ENCODE measurements around the gene CDCA5.

Gene CDCA5

DNA sequence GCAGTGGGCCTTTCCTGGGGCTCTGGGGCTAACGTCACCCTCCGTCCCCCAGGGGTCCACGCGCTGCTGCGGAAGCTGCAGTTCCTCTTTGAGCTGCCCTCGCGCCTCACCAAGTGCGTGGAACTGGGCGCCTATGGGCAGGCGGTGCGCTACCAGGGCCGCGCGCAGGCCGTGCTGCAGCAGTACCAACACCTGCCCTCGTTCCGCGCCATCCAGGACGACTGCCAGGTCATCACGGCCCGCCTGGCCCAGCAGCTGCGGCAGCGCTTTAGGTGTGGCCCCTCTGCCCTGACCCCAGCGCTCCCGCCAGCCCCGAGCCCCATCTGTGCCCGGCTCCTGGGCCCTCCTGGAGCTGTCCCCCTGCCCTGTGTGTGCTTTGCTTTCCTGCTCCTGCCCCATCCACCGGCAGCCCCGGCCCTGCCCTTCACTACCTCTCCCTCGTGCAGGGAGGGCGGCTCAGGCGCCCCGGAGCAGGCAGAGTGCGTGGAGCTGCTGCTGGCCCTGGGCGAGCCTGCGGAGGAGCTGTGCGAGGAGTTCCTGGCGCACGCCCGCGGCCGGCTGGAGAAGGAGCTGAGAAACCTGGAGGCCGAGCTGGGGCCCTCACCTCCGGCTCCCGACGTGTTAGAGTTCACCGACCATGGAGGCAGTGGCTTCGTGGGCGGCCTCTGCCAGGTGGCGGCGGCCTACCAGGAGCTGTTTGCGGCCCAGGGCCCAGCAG is 24.1 kb upstream of the CDCA5 start:
- no peak for DNase-seq (ENCODE audit: low read depth in 1 of 2, low spot score in 1 of 2)

DNA sequence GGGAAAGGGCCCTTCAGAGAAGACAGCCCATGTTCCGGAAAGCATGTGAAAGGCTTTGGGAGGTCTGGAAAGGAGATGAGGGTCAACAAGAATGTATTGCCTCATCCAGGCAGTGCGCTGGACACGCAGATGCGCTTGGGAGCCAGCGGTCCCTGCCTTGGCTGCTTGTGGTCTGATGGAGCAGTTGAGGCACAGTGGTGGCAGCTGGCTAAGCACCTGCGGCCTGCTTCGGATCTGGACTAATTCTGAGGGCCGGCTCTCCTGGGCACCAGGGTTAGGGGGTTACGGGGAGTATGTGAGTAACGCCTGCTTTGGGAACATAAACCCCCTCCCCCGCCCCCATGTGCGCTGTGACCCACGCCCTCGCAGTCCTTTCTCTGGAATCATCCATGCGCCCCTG is 23.2 kb upstream of the CDCA5 start:
- no peak for DNase-seq (ENCODE audit: low read depth in 1 of 2, low spot score in 1 of 2)

DNA sequence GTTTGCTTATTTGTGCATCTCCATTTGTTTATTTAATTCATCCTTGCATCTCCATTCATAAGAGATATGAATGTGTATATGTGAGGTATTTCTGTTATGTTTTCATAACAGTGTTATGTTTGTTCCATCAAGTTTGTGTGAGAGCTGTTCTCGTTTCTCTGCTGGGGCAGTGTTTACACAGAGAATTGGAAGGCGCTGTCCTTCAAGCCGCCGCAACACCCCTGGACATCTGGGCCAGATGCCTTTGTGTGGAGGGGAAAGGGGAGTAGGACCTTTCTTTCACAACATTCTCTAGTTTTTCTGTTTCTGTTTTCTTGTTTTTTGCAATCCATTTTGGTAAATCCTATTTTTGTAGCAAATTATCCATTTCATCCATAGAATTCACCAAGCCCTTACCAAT is 20.8 kb upstream of the CDCA5 start:
- no peak for DNase-seq (ENCODE audit: low read depth in 1 of 2, low spot score in 1 of 2)

DNA sequence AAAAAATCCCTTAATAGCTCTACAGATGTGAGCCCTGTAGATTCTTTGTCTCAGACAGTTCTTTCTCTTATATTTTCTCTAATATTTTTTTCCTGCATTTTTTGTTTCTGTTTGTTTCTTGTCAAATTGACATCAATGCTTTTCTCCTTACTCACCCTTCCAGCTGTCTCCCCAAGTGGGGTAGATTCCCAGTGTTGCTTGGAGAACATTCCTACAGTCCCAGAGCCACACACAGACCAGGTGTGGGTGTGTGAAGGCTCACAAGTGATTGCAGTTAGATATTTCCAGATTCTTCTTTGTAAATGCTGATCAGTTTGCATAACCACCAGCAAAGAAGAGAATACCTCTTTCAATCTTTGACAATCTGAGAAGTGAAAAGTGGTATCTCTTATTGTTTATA is 19.6 kb upstream of the CDCA5 start:
- DNase-seq (ENCODE audit: low read depth in 1 of 2, low spot score in 1 of 2): no peak

DNA sequence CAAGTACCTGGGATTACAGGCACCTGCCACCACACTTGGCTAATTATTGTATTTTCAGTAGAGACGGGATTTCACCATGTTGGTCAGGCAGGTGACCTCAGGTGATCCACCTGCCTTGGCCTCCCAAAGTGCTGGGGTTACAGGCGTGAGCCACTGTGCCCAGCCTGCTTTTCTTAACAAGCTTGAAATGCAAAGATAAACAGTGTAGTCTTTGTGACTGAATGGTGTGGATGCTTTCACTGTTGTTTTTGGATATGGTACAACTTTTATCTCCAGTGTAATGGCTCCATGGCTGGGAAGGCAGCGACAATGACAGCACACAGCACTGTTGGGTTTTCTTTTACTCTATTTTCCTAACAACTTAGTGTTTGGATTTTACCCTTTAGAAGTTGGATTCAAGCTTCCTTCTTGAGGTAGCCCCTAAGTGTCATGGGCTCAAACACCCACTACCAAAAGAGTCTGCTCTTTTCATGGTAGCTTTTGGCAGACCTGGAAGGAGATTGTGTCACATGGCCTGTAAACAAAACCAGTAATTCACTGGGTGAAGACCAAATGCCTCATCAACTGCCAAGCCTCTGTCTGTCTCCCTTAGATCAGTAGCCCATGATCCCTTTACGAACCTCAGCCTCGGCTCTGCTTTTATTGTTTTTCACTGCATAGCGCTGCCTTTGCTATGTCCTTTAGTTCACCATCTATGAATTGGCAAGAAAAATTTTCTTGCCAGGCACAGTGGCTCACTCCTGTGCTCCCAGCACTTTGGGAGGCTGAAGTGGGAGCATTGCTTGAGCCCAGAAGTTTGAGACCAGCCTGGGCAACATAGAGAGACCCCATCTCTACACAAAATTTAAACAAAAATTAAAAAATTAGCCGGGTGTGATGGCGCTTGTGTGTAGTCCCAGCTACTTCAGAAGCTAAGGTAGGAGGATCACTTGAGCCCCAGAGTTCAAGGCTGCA is 18.6 kb upstream of the CDCA5 start:
- no peak for DNase-seq (ENCODE audit: low read depth in 1 of 2, low spot score in 1 of 2)

DNA sequence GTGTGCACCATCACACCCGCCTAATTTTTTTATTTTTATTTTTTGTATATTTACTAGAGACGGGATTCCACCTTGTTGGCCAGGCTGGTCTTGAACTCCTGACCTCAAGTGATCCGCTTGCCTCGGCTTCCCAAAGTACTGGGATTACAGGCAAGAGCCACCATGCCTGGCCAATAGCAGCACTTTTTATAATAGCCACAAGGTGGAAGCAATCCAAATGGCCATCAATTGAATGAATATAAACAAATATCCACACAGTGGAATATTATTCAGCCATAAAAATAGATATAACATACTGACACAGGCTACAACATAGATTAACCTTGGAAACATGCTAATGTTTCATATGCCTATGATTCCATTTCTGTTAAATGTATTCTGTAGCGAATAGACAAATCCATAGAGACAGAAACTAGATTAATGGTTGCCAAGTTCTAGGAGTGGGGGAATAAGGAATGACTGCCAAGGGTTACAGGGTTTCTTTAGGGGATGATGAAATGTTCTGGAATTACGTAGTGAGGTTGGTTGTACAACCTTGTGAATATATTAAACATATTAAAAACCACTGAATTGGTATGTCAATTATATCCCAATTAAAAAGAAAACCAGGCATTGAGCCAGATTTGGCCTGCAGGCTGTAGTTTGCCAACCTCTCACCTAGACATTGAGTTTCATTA is 17.0 kb upstream of the CDCA5 start:
- DNase-seq (ENCODE audit: low read depth in 1 of 2, low spot score in 1 of 2): no peak

DNA sequence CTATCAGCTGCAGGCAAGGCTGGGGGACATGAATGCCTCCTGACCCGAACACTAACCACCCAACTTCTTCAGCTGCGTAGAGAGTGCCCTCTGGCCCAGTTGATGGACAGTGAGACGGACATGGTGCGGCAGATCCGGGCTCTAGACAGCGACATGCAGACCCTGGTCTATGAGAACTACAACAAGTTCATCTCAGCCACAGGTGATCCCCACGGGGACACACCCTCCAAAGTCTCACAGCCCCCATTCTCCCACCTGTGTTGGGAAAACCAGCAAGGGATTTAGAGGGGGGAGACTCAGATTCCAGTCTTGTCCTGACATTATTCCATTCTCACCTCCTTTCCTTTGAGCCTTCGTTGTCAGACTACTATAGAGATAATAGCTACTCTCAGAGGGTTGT is 13.1 kb upstream of the CDCA5 start:
- DNase-seq (ENCODE audit: low read depth in 1 of 2, low spot score in 1 of 2): no peak

DNA sequence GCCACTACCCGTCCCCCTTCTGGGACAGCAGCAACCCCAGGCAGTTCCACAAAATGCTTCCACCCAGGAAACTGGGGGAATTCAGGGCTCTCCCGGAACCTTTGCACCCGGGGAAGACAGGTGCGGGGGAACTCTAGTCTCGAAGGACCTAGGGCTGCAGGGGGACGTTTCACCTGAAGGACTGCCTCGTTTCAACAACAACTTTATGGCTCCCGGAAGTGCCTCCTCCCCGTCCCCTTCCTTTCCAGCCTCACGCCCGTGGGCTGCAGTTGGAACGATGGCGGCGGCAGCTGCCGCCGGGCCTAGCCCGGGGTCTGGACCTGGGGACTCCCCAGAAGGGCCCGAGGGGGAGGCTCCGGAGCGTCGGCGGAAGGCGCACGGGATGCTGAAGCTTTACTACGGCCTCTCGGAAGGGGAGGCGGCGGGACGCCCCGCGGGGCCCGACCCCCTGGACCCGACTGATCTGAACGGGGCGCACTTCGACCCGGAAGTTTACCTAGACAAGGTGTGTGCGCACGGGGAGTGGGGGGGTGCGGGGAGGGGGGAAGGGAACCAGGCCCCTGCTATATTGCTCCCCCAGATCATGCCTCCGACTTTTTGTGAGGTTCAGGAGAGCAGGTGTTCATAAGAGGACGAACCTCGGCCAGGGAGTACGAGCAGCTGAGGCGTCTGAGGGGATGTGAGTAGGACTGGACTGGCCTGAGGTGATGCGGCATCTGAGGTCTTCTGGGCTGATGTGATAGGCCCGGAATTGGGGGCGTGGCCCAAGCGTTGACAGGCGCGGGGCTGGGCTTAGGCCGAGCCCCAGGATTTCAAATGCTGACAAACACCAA is 12.3 kb upstream of the CDCA5 start, which contains the start of gene VPS51:
TSS of gene VPS51 (plus strand) at position 241 of the 833 bp plus-strand sequence. CDS start at position 278, 37 bp downstream.
- DNase-seq (ENCODE audit: low read depth in 1 of 2, low spot score in 1 of 2): peak; percentile 76 to 86

DNA sequence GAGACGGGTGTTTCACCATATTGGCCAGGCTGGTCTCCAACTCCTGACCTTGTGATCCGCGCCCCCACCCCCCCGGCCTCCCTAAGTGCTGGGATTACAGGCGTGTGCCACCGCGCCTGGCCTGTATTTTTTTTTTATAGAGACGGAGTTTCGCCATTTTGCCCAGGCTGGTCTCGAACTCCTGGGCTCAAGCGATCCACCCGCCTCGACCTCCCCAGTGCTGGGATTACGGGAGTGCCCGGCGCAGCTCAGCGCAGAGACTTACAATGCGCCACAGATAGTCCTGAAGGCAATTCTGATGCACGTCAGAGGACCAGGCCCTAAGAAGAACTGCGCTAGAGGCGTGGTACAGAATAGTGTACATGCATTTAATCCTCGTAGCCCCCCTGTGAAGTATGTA is 11.6 kb upstream of the CDCA5 start:
- DNase-seq (ENCODE audit: low read depth in 1 of 2, low spot score in 1 of 2): no peak

DNA sequence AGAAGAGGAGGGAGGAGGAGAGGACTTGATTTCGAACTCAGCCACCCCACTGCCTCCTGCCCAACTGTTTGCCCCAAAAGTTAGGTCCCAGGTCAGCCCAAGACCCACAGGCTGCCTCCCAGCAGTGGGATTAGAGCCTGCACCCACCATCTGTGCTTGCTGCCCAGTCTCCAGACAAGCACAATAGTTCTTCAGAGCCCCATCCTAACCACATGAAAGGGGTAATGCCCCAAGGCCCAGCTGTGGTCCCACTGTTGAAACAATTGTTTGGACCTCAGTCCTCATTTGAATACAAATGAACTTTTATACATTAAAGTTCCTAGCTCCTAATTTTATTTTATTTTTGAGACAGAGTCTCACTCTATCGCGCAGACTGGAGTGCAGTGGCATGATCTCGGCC is 6.8 kb upstream of the CDCA5 start:
- DNase-seq (ENCODE audit: low read depth in 1 of 2, low spot score in 1 of 2): no peak

DNA sequence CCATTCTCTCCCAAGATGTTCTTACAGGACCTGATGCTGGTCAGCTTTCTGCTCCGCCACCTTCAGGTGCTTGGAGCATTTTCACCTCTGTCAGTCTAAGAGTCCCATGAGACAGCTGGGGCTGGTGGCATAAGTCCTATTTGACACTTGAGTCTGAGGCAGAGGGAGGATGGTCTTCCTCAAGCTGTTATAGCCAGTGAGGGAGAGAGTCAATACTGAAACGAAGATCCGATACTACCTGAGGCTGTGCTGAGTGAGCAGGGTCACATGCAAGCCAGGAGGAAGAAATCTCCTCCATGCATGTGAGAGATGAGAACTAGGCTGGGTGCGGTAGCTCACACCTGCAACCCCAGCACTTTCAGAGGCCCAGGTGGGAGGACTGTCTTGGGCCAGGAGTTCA is 5.8 kb upstream of the CDCA5 start:
- DNase-seq (ENCODE audit: low read depth in 1 of 2, low spot score in 1 of 2): no peak

DNA sequence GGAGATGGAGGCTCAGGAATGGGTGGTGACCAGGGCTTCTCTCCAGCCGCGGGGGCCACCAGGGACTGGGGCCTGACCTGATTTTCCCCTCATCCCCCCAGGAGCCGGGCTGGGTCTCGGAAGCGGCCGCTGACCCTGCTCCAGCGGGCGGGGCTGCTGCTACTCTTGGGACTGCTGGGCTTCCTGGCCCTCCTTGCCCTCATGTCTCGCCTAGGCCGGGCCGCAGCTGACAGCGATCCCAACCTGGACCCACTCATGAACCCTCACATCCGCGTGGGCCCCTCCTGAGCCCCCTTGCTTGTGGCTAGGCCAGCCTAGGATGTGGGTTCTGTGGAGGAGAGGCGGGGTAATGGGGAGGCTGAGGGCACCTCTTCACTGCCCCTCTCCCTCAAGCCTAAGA is 4.0 kb upstream of the CDCA5 start:
- DNase-seq (ENCODE audit: low read depth in 1 of 2, low spot score in 1 of 2): no peak

DNA sequence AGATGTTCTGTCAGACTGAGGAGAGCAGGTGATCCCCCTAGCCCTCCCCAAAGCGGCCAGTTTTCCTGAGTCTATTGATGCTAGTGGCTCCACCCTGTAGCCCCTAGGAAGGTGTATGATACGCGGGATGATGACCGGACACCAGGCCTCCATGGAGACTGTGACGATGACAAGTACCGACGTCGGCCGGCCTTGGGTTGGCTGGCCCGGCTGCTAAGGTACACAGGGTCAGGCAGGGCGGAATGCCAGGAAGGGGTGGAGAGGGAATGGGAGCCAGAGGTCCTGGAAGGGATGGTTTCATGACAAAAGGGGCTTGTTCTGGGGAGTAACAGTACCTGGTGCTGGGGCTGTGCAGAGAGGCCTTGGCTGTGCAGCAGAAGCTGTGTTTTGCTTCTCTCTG is 3.4 kb upstream of the CDCA5 start:
- DNase-seq (ENCODE audit: low read depth in 1 of 2, low spot score in 1 of 2): no peak

DNA sequence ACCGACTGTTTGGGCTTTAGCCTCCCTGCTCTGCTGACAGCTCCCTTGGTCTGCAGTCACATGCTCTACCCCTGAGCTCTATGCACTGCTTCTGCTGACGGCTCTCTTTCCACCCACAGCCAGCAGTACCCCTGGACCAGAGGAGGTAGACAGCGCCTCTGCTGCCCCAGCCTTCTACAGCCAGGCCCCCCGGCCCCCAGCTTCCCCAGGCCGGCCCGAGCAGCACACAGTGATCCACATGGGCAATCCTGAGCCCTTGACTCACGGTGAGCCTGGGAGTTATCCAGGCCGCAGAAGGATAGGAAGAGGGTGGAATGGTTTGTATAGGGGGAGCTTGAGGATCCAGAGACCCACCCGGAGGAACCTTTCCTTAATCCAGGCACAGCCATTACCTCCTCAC is 3.0 kb upstream of the CDCA5 start:
- DNase-seq (ENCODE audit: low read depth in 1 of 2, low spot score in 1 of 2): no peak

DNA sequence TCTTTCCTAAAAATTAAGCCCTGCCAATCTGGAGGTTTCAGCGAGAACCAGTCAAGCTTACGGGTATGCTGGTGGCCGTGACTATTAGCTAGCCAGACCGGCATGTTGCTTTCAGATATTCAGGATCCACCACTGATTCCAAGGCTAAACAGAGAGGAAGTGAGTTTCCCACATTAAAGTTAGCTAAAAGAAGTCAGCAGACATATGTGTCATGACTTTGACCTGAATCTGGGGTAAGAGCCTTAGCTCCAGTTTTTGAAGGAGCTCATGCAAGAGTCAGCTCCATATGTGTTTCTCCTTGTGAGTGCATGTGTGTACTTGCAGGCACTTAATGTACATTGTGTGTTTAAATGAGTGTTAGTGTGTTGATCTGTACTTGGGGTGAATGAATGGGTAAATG is 1.6 kb upstream of the CDCA5 start:
- DNase-seq (ENCODE audit: low read depth in 1 of 2, low spot score in 1 of 2): no peak

DNA sequence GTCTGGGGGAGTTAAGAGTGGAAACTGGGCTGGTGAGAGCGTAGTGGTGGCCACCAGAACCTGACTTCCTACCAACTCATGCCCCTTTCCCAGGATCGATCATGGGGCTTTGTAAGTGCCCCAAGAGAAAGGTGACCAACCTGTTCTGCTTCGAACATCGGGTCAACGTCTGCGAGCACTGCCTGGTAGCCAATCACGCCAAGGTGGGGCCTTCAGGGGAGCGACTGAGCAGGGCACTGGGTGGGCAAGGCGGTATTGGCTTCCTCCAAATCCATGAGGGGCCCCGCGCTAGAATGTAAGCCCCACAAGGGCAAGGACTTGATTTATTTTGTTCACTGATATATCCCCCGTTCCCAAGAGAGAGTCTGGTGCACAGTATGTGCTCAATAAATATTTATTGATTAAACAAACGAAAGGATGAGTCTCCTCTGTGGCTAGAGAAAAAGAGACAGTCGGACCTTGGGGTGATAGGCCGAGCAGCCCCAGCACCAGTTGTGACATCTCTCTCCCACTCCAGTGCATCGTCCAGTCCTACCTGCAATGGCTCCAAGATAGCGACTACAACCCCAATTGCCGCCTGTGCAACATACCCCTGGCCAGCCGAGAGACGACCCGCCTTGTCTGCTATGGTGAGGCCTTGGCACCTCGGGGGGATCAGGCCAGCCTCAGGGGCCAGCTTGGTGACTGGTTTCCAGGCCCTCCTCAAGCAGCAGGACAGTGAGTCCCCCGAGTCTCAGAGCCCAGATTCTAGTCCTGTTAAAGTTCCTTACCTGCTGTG is 947 bp upstream of the CDCA5 start:
- no peak for DNase-seq (ENCODE audit: low read depth in 1 of 2, low spot score in 1 of 2)

DNA sequence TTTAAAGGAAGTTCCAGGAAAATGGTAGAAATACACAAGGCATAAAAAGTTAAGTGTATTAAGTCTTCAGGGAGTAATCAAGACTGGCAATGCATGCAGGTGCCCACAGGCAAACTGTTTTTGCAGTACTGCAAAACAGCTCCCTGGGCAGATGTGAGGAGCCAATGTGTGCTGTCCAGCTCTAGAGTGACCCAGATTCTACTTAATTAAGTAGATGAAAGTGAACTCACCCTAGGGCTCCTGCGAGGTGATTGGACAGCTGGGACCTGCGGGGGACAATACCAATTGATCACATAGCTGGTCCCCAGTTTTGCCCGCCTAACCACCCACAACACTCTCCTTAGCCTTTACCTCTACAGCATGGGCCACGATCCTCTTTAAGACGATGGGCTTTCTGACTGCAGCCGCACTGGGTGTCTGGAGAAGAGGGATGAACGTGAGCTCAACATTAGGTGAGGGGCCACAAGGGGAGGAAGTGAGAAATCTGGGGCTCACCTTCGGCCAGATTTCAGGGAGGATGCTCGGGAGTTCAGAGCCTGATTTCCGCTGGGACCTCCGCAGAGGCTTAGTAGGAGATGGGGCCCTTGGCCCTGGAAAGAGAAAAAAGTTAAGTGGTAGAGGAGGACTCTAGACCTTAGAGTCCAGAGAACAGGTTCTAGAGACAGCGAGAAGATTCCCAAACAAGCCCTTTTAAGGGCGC is 556 bp downstream of the CDCA5 start:
- DNase-seq (ENCODE audit: low read depth in 1 of 2, low spot score in 1 of 2): no peak

DNA sequence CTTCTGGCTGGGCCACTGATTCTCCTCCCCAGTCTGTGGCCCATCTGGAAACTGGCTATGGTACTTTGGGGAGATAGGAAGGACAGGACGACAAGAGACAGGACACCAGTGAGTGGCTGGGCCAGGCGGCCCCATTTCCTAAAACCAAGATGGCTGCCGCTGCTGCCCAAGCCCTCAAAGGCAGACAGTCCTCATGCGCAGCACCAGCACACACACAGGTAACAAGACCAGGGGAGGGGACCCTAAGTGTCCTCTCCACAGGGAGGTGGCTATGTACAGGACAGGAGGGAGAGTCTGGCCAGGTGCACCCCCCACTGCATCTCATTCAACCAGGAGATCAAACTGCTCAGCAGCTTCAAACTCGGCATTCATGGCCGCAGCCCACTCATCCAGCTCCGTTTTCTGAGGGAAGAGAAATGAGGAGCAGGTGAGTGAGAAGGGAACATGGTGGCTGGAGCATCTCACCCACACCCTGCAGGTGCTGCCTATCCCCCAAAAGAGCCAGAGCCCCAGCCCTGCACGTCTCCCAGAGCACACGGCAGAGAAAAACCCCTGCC is 5.0 kb downstream of the CDCA5 start:
- DNase-seq (ENCODE audit: low read depth in 1 of 2, low spot score in 1 of 2): no peak

DNA sequence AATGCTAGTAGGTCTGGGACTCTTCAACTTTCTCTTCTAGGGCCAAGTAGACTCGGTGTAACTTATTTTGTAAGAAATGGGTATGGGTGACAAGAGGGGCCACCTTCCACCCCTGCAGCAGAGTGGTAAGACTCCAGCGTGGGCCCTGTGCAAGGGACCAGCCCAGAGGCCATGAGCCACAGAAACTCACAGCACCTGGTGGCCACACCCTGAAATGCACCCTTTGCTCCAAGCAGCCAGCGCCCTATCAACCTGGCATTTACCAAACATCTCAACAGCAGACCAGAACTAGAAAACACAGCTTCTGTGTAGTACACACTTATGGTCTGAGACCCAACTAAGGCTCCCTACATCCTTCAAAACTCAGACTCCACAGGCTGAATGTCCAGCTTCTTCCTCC is 5.7 kb downstream of the CDCA5 start:
- peak; percentile 46 to 48 for DNase-seq (ENCODE audit: low read depth in 1 of 2, low spot score in 1 of 2)

Measured in activated CD4-positive, alpha-beta T cell treated with anti-CD3 and anti-CD28 coated beads, Interleukin-2, amount 50 U/mL, for 24 hours (primary cell).